KMS-11 (cell line): ENCODE data around the gene ZNF599.

Experiments used
- H2AFZ ChIP-seq: fragments of 200-600 bp; sonication (generic); 2 replicates; pipeline ENCODE4 v1.6.1; 2016; ENCODE audit warnings: antibody characterized with exemption, mixed run types, low read depth
- H3K27ac ChIP-seq: fragments of 200-600 bp; sonication (generic); 2 replicates; pipeline ENCODE4 v1.6.1; 2016; ENCODE audit warnings: mild to moderate bottlenecking, mixed run types
- H3K27me3 ChIP-seq: fragments of 200-600 bp; sonication (generic); 2 replicates; pipeline ENCODE4 v1.6.1; 2017; ENCODE audit warnings: mild to moderate bottlenecking, low read depth, mixed run types, moderate library complexity; ENCODE audit not compliant: insufficient read depth
- H3K36me3 ChIP-seq: fragments of 200-600 bp; sonication (generic); 2 replicates; pipeline ENCODE4 v1.6.1; 2017; ENCODE audit warnings: mild to moderate bottlenecking, mixed run types; ENCODE audit not compliant: insufficient read depth
- H3K4me1 ChIP-seq: fragments of 200-600 bp; sonication (generic); 2 replicates; pipeline ENCODE4 v1.6.1; 2016; ENCODE audit warnings: mild to moderate bottlenecking, low read depth, mixed run types; ENCODE audit not compliant: poor library complexity, severe bottlenecking
- H3K4me2 ChIP-seq: fragments of 200-600 bp; sonication (generic); 2 replicates; pipeline ENCODE4 v1.7.0; 2016; ENCODE audit warnings: mild to moderate bottlenecking, mixed run types
- H3K4me3 ChIP-seq: fragments of 200-600 bp; sonication (generic); IDR thresholded peaks from 2 replicates; pipeline ENCODE4 v1.6.1; 2017; ENCODE audit warnings: low read depth, low read length, mixed read lengths; ENCODE audit not compliant: insufficient read depth
- H3K79me2 ChIP-seq: fragments of 200-600 bp; sonication (generic); 2 replicates; pipeline ENCODE4 v1.6.1; 2016; ENCODE audit warnings: low read depth, mixed run types; ENCODE audit not compliant: insufficient read depth
- H3K9ac ChIP-seq: fragments of 200-600 bp; sonication (generic); 2 replicates; pipeline ENCODE4 v1.6.1; 2016; ENCODE audit warnings: mild to moderate bottlenecking, mixed run types
- H4K20me1 ChIP-seq: fragments of 200-600 bp; sonication (generic); 2 replicates; pipeline ENCODE4 v1.6.1; 2016; ENCODE audit warnings: mild to moderate bottlenecking, mixed run types; ENCODE audit not compliant: insufficient read depth
- TF ChIP-seq, protein P1 (sequence below): fragments of 200-600 bp; sonication (generic); conservative IDR thresholded peaks from 2 replicates; pipeline ENCODE4 v1.6.1; 2017; ENCODE audit warnings: low read depth, mild to moderate bottlenecking, antibody characterized with exemption, low read length, moderate library complexity, mixed read lengths

Gene ZNF599

DNA sequence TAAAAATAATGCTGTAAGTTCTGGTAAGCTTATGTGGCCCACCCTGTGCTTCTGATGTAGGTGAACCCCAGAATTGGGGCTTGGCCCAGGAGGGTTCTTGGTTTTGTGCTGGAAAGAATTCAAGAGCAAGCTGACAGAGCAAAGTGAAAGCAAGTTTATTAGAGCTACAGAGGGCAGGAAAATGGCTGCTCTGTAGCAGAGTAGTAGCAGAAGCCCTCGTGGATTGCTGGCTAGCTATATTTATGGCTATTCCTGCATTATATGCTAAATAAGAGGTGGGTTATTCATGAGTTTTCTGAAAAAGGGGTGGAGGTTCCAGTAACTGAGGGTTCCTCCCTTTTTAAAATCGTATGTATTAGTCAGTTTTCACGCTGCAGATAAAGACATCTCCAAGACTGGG is 20.6 kb upstream of the ZNF599 start:
- Histone ChIP-seq H4K20me1 (no peaks in the 10 kb centered on the region), H3K4me3 (no peak overlapping the region), H3K27ac (no peak overlapping the region), H3K27me3 (no peaks in the 10 kb centered on the region), H3K36me3 (no peaks in the 10 kb centered on the region), H3K4me2 (no peak overlapping the region), H3K4me1 (no peaks in the 10 kb centered on the region), H2AFZ (peak overlapping the region; percentile 47), H3K79me2 (no peaks in the 10 kb centered on the region), H3K9ac (no peak overlapping the region)
- TF ChIP-seq, protein P1, sequence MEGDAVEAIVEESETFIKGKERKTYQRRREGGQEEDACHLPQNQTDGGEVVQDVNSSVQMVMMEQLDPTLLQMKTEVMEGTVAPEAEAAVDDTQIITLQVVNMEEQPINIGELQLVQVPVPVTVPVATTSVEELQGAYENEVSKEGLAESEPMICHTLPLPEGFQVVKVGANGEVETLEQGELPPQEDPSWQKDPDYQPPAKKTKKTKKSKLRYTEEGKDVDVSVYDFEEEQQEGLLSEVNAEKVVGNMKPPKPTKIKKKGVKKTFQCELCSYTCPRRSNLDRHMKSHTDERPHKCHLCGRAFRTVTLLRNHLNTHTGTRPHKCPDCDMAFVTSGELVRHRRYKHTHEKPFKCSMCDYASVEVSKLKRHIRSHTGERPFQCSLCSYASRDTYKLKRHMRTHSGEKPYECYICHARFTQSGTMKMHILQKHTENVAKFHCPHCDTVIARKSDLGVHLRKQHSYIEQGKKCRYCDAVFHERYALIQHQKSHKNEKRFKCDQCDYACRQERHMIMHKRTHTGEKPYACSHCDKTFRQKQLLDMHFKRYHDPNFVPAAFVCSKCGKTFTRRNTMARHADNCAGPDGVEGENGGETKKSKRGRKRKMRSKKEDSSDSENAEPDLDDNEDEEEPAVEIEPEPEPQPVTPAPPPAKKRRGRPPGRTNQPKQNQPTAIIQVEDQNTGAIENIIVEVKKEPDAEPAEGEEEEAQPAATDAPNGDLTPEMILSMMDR: no peak

DNA sequence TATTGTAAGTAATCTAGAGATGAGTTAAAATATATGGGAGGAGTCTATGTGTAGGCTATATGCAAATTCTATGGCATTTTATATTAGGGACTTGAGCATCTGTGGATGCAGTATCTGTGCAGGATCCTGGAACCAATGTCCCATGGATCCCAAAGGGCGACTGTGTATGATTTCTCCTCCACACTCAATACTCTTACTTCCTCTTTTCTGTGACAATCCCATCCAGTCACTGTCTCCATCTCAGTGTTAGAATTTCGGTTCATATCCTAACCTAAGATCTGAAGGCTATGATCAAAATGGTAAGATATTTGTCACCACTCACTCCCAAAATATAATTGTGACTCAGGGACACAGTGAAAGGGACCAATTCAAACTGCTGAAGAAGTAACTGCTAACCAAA is 15.1 kb upstream of the ZNF599 start:
- TF ChIP-seq, protein P1: no peak
- Histone ChIP-seq H3K4me1 (no peaks in the 10 kb centered on the region), H3K27ac (no peak overlapping the region), H3K4me3 (no peak overlapping the region), H3K79me2 (no peaks in the 10 kb centered on the region), H3K36me3 (no peaks in the 10 kb centered on the region), H4K20me1 (no peaks in the 10 kb centered on the region), H3K27me3 (no peaks in the 10 kb centered on the region), H3K9ac (no peak overlapping the region), H3K4me2 (no peak overlapping the region), H2AFZ (no peak overlapping the region)

DNA sequence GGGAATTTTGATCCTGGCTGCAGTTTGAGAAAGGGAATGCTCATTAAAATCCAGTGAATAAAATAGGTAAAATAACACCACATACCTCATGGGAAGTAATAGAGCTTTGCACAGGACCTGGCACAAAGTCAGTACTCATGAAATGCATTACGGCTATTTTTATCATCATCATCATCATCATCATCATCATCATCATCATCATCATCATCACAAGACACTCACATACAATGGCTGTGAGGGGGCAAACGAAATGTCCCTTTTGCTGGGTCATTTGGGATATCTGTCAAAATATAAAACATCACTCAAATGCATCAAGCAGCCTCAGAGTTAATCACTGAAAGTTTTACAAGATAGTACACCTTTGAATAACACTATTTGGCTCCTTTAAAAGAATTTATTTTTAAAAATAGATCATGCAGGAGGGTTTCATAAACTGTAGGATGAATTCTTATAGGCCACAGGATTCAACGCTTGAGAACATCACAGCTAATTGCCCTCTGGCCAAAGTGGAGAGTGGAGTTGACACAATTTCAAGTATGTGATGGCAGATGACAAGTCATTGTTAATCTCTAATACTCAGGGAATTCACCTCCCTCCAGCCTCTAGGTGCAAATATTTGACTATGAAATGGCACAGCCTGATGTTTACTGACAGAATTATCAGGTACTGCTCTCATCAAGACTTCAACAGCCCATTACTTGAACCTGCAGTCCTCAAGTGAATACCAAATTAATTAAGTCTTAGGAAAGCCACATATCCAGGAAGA is 14.2 kb upstream of the ZNF599 start:
- Histone ChIP-seq H3K36me3 (no peaks in the 10 kb centered on the region), H3K27me3 (no peaks in the 10 kb centered on the region)
- TF ChIP-seq, protein P1: no peak

DNA sequence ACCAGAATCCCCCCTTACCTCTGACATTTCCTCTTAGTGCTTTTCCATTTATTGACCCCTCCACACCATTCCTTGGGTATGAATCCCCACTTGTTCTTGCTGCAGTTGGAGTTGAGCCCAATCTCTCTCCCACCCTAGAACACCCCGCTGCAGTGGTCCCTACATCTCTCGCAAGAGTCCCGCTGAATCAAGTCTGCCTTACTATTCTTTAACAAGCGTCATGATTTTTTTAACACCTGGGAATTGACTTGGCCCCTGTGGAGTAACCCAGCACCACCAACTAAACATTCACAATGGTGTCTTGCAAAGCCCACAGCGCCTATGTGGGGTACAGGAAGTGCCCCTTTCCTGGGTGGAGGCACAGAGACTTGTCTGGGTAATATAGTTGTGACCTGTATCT is 13.2 kb upstream of the ZNF599 start:
- Histone ChIP-seq H2AFZ (no peak overlapping the region), H3K4me1 (no peaks in the 10 kb centered on the region), H3K4me3 (no peak overlapping the region), H3K4me2 (no peak overlapping the region), H4K20me1 (no peaks in the 10 kb centered on the region), H3K27me3 (no peaks in the 10 kb centered on the region), H3K36me3 (no peaks in the 10 kb centered on the region), H3K79me2 (no peaks in the 10 kb centered on the region), H3K27ac (no peak overlapping the region), H3K9ac (no peak overlapping the region)
- TF ChIP-seq, protein P1: no peak

More for the DNA sequence above, 14.2 kb upstream of the ZNF599 start:
- Histone ChIP-seq H3K4me1 (no peaks in the 10 kb centered on the region), H3K79me2 (no peaks in the 10 kb centered on the region), H3K4me2 (no peak overlapping the region), H3K27ac (no peak overlapping the region), H3K9ac (no peak overlapping the region), H4K20me1 (no peaks in the 10 kb centered on the region), H3K4me3 (no peak overlapping the region), H2AFZ (no peak overlapping the region)
